Measurements from ENCODE around the gene SCYGR2. TPM values are rescaled to one million over a fixed set of nuclear protein-coding genes. Genes with fewer than 3 reads are reported as not detected.

The SCYGR2 gene
- total RNA-seq, 1 donor from 2014 or later, result not detected

DNA sequence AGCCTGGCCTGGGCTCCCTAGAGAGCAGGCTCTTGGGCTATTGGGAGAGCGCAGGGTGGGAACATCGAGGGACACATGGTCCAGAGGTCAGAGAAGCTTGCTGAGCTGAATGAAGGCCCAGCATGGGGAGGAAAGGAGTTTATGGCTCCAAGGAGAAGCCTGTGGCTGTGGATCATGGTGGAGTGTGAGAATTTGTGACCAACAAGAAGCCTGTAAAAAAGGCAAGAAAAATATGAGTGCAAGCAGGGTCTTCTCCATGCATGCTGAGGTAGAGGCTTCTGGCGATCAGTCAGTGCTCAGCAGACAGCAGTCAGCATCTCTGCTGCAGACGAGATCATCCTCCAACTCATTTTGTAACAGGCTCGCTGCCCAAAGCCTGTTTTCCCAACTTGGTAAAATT lies 17.2 kb downstream of the SCYGR2 start:
- no peaks in the 10 kb centered on the region for H3K9me3 Mint-ChIP-seq
- H3K27me3 Mint-ChIP-seq (ENCODE audit: low read depth), result peaks cover 6% of the 10 kb centered on the region
- no peaks in the 10 kb centered on the region for H3K4me1 Mint-ChIP-seq
- H3K36me3 Mint-ChIP-seq, result no peaks in the 10 kb centered on the region
- no peak for DNase-seq (ENCODE audit: low spot score in 2 of 2, unreplicated experiment in 2 of 2)
- no peak overlapping the region for H3K27ac Mint-ChIP-seq
- TF ChIP-seq, protein P1, sequence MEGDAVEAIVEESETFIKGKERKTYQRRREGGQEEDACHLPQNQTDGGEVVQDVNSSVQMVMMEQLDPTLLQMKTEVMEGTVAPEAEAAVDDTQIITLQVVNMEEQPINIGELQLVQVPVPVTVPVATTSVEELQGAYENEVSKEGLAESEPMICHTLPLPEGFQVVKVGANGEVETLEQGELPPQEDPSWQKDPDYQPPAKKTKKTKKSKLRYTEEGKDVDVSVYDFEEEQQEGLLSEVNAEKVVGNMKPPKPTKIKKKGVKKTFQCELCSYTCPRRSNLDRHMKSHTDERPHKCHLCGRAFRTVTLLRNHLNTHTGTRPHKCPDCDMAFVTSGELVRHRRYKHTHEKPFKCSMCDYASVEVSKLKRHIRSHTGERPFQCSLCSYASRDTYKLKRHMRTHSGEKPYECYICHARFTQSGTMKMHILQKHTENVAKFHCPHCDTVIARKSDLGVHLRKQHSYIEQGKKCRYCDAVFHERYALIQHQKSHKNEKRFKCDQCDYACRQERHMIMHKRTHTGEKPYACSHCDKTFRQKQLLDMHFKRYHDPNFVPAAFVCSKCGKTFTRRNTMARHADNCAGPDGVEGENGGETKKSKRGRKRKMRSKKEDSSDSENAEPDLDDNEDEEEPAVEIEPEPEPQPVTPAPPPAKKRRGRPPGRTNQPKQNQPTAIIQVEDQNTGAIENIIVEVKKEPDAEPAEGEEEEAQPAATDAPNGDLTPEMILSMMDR (IDR thresholded peaks at IDR 0.05; ENCODE audit: unreplicated experiment), result no peak
- H3K4me3 Mint-ChIP-seq, result no peak overlapping the region

- no peaks in the 10 kb centered on the region for H3K4me1 Mint-ChIP-seq
- H3K9me3 Mint-ChIP-seq, result no peaks in the 10 kb centered on the region
- H3K27ac Mint-ChIP-seq, result no peak overlapping the region
- DNase-seq (ENCODE audit: low spot score in 2 of 2, unreplicated experiment in 2 of 2), result no peak
- H3K36me3 Mint-ChIP-seq, result no peaks in the 10 kb centered on the region
- H3K27me3 Mint-ChIP-seq (ENCODE audit: low read depth), result peaks cover 6% of the 10 kb centered on the region
- no peak overlapping the region for H3K4me3 Mint-ChIP-seq
- TF ChIP-seq, protein P1 (IDR thresholded peaks at IDR 0.05; ENCODE audit: unreplicated experiment), result no peak
These were observed 17.9 kb downstream of the SCYGR2 start for GRCh38 chr2:227616631-227617030.

DNA sequence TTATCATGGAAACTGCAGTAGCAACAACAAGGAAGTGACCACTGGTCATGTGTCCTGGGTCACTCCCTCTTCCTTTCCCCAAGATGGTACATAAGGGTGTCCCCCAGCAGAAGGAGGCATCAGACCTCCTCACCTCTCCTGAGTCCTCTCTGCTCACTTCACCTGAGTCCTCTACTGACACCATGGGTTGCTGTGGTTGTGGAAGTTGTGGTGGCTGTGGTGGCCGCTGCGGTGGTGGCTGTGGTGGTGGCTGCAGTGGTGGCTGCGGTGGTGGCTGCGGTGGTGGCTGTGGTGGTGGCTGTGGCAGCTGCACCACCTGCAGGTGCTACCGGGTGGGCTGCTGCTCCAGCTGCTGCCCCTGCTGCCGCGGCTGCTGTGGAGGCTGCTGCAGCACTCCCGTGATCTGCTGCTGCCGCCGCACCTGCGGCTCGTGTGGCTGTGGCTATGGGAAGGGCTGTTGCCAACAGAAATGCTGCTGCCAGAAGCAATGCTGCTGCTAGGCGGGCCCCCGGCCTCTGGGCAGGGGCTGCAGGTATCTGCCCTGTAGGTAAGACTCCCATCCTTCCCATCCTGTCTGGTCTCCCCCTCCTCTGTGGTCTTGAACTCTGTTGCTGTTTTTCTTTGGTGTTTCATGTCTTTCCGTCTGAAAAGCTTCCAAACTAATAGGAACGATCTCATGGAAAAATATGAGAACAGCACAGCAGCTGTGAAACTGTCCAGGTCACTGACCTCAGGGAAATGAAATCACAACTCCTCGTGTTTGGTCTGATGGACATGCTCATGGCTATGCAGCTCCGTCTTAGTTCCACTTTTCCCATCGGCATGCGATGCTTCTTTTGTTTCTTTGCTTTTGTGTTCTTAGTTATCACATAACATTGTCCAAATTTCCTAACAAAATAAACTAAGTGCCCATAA lies 18.9 kb downstream of the SCYGR2 start, which contains the start of gene SCYGR4:
SCYGR4 (plus strand) TSS at position 183 of the 915 bp plus-strand sequence; CDS start at position 183, 0 bp downstream.
- H3K9me3 Mint-ChIP-seq, result no peaks in the 10 kb centered on the region
- no peaks in the 10 kb centered on the region for H3K36me3 Mint-ChIP-seq
- H3K27me3 Mint-ChIP-seq (ENCODE audit: low read depth), result peaks cover 6% of the 10 kb centered on the region
- TF ChIP-seq, protein P1 (IDR thresholded peaks at IDR 0.05; ENCODE audit: unreplicated experiment), result no peak
- no peaks in the 10 kb centered on the region for H3K4me1 Mint-ChIP-seq
- no peak within 1 kb of the TSS for H3K4me3 Mint-ChIP-seq
- no peak for DNase-seq (ENCODE audit: low spot score in 2 of 2, unreplicated experiment in 2 of 2)
- H3K27ac Mint-ChIP-seq, result no peak within 1 kb of the TSS

GRCh38 chr2:227623226-227623625 lies 24.5 kb downstream of the SCYGR2 start:
- TF ChIP-seq, protein P1 (IDR thresholded peaks at IDR 0.05; ENCODE audit: unreplicated experiment), result no peak
- DNase-seq (ENCODE audit: low spot score in 2 of 2, unreplicated experiment in 2 of 2), result no peak
- H3K36me3 Mint-ChIP-seq, result no peaks in the 10 kb centered on the region
- no peaks in the 10 kb centered on the region for H3K4me1 Mint-ChIP-seq
- H3K9me3 Mint-ChIP-seq, result no peaks in the 10 kb centered on the region
- H3K27me3 Mint-ChIP-seq (ENCODE audit: low read depth), result no peaks in the 10 kb centered on the region
- H3K27ac Mint-ChIP-seq, result no peak overlapping the region
- no peak overlapping the region for H3K4me3 Mint-ChIP-seq

DNA sequence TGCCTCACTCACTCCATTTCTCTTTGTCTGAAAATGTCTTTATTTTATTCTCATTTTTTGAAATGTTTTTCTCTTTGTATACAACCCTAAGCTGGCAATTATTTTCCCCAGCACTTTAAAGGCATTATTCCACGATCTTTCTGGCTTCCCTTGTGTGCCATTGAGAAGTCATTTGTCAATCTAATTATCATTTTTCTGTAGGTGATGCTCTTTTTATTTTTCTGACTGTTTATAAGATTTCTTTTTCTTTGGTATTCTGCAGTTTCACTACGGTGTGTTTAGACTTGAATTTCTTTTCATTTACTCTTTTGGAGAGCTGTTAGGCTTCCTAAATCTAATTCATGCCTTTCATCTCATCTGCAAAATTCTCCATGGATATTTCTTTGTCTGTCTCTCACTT lies 26.7 kb downstream of the SCYGR2 start:
- Mint-ChIP-seq H3K27me3 (ENCODE audit: low read depth) (no peaks in the 10 kb centered on the region), H3K9me3 (no peaks in the 10 kb centered on the region), H3K27ac (no peak overlapping the region), H3K36me3 (no peaks in the 10 kb centered on the region), H3K4me3 (no peak overlapping the region), H3K4me1 (peaks cover 8% of the 10 kb centered on the region)
- TF ChIP-seq, protein P1 (IDR thresholded peaks at IDR 0.05; ENCODE audit: unreplicated experiment), result no peak
- DNase-seq (ENCODE audit: low spot score in 2 of 2, unreplicated experiment in 2 of 2), result no peak

All from mesothelial cell of epicardium (in vitro differentiated cells).